GM21367 (cell line): Measurements from ENCODE around the gene MRPL48.
"Not testable (repeated sequence)": the region's sequence is repeated elsewhere in the genome, so short reads cannot be mapped to it uniquely, and the experiment has no call there.

ENCODE experiments used
- ATAC-seq: cut with Tn5 transposase; IDR thresholded peaks from one replicate; pipeline ENCODE4 v1.9.1; 2021; ENCODE audit not compliant: unreplicated experiment

The MRPL48 gene

GRCh38 chr11:73787643-73788558, at the start of gene MRPL48:
MRPL48 (plus strand) TSS chr11:73787874; CDS start chr11:73787972, 98 bp downstream.
- ATAC-seq = peak; percentile 94

DNA sequence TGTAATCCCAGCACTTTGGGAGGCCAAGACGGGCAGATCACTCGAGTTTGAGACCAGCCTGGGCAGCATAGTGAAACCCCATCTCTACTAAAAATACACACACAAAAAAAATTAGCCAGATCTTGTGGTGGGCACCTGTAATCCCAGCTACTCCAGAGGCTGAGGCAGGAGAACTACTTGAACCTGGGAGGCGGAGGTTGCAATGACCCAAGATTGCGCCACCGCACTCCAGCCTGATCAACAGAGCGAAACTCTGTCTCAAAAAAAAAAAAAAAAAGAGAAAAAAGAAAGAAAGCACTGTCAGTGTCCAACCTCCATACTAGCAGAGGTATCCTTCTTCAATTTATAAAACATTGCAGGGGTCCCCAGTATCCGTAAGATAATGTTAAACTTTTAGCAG, 44.6 kb upstream of the MRPL48 start:
- ATAC-seq = no peak

DNA sequence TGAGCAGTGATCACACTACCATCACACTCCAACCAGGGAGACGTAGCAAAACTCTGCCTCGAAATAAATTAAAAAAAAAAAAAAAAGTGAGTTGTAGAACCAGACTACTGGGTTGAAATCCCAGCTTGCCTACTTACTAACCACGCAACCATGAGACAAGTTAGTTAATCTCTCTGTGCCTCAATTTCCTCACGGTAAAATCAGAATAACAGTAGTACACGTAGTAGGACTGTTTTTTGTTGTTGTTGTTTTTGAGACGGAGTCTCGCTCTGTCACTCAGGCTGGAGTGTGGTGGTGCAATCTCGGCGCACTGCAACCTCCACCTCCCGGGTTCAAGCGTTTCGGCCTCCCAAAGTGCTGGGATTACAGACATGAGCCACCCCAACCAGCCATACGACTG, 41.0 kb upstream of the MRPL48 start:
- no peak for ATAC-seq

DNA sequence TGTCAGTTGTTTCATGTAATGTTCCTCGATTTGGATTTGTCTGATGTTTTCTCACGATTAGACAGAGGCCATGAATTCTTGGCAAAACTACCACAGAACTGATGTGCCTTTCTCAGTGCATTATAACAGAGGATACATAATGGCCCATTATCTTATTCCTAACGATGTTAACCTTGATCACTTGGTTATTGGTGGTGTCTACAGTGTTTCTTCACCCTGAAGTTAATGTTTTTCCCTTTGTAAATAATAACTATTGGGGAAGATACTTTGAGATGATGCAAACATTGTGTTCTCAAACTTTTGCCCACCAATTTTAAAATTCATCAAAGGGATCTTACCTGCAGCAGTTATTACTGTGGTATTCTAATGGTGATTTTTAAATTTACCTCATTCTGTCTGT, 39.9 kb upstream of the MRPL48 start:
- no peak for ATAC-seq

DNA sequence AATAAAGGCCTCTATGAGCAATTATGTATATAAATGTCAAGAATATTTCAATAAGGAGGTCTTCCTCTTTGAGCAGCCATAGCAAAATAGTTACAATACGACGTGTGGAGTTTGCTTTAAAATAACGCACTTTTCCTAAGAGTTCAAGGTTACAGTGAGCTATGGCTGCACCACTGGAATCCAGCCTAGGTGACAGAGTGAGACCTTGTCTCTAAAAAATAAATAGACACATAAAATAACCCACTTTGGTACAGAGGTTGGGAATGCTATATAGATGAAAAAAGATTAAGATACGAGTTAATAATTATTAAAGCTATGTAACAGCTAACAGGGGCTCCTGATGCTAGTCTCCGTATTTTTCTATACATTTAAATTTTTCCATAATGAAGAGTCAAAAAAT, 39.4 kb upstream of the MRPL48 start:
- no peak for ATAC-seq

DNA sequence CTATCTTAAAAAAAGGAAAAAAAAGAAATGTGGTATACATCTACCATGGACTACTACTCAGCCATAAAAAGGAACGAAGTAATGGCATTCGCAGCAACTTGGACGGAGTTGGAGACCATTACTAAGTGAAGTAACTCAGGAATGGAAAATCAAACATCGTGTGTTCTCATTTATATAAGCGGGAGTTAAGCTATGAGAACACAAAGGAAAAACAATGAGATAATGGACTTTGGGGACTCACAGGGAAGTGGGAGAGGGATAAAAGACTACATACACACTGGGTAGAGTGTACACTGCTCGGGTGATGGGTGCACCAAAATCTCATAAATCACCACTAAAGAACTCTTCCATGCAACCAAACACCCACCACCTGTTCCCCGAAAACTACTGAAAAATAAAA, 38.6 kb upstream of the MRPL48 start:
- ATAC-seq = no peak

GRCh38 chr11:73750228-73750627, 37.4 kb upstream of the MRPL48 start:
- no peak for ATAC-seq

DNA sequence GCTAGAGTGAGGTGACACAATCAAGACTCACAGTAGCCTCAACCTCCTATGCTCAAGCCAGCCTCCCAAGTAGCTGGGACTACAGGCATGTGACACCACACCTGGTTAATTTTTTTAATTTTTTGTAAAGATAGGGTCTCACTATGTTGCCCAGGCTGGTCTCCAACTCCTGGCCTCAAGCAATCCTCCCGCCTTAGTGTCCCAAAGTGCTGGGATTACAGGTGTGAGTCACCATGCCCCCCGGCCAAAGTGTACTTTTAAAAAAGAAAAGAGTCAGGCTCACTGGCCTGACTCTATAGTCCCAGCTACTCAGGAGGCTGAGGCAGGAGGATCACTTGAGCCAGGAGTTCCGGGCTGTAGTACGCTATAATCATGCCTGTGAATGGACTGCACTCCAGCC, 36.8 kb upstream of the MRPL48 start:
- not testable (repeated sequence) for ATAC-seq

GRCh38 chr11:73752216-73752867, 35.3 kb upstream of the MRPL48 start:
- ATAC-seq = no peak

DNA sequence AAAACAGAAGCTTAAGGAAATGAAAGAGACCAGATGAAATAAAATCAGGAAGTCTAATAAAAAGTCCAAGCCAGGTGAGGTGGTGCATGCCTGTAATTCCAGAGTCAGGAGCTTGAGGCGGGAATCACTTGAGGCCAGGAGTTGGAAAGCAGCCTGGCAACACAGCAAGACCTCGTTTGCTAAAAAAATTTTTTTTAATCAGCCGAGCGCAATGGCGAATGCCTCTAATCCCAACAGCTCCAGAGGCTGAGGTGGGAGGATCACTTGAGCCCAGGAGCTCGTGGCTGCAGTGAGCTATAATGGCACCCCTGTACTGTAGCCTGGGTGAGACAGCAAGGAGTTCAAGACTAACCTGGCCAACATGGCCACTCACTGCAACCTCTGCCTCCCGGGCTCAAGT, 34.8 kb upstream of the MRPL48 start:
- no peak for ATAC-seq

- ATAC-seq = no peak
These were observed 33.7 kb upstream of the MRPL48 start for GRCh38 chr11:73753938-73754337.

GRCh38 chr11:73755670-73756069, 32.0 kb upstream of the MRPL48 start:
- ATAC-seq = no peak

DNA sequence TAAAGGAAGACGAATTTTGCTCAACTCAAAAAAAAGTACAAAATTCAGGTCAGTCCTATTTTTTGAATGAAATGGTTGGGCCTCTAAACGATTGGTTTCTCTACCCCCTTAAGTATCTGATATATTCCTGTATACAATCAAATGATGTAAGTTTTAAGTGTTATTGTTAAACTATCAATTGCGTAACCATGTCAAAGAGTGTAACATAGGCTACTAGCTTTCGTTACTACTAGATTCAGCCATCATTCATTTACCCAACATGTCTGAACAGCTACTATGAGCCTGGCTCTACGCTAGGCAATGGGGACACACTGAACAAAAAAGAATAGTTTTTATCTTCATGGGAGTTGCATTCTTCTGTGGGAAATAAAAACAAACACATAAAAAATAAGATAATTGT, 30.1 kb upstream of the MRPL48 start:
- no peak for ATAC-seq

- no peak for ATAC-seq
These were observed 29.2 kb upstream of the MRPL48 start for GRCh38 chr11:73758451-73758850.

DNA sequence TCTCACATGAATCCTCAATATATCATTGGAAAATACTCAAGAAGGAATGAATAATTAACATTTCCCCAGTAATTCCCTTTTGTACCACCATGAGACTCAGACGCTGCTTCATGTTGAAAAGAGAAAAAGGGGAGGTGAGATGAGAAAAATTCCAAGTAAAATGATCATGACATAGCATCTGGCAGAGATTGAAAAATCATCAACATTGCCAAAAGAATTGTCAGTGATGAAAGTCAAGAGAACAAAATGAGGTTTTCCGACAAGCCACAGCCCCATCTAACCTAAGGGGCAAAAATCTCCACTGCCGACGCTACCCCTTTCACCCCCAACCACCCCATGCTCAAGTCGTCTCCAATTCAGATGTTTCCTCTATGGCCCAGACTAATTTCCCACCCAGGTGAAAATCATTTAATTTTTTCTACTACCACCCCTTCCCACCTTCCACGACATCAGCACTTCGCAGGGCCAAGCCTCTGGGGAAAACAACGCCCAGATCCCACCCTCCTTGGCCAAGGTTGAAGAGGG, 28.0 kb upstream of the MRPL48 start:
- no peak for ATAC-seq

- ATAC-seq = peak; percentile 3
These were observed 27.5 kb upstream of the MRPL48 start for GRCh38 chr11:73760135-73760678.

GRCh38 chr11:73760679-73761402, 26.8 kb upstream of the MRPL48 start, which contains the start of gene RAB6A:
RAB6A (minus strand) TSS chr11:73761074; CDS start chr11:73760635, 439 bp downstream.
- ATAC-seq = peak; percentile 84

DNA sequence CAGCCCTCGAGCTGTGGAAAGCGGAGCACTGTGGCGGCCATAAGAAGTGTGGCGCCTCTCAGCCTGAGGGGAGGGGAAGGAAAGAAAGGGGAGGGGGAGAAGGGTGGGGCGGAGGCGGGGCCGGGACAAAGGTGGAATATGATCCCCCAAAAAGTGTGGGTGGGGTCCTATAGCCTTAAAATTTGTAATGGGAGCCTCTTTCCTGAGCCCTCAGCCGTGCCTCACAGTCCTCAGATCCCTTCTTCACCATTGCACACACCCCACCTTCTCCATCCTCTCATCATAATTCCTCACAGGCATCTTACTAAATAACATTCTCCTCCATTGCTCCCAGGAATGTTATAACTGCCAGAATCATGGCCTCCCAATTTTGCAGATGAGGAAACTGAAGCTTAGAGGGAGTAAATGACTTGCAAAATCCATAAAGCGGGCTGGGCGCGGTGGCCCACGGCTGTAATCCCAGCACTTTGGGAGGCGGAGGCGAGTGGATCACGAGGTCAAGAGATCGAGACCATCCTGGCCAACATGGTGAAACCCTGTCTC, 26.2 kb upstream of the MRPL48 start:
- no peak for ATAC-seq

- no peak for ATAC-seq
These were observed 24.9 kb upstream of the MRPL48 start for GRCh38 chr11:73762732-73763131.

- ATAC-seq = no peak
These were observed 20.9 kb upstream of the MRPL48 start for GRCh38 chr11:73766763-73767162.

GRCh38 chr11:73770811-73771210, 16.9 kb upstream of the MRPL48 start:
- not testable (repeated sequence) for ATAC-seq
